HL-60 (cell line): ENCODE data around the gene FOXD1.

Experiments
- REST ChIP-seq: IDR thresholded peaks from 2 replicates; pipeline ENCODE4 v1.6.1; 2012; ENCODE audit warnings: low read depth; ENCODE audit not compliant: insufficient replicate concordance
- TF ChIP-seq, protein P1 (sequence below): IDR thresholded peaks from one replicate; pipeline ENCODE4 v1.5.1; 2011; ENCODE audit warnings: low read length, control low read depth, inconsistent platforms; ENCODE audit not compliant: insufficient read depth

- TF ChIP-seq, protein P1, sequence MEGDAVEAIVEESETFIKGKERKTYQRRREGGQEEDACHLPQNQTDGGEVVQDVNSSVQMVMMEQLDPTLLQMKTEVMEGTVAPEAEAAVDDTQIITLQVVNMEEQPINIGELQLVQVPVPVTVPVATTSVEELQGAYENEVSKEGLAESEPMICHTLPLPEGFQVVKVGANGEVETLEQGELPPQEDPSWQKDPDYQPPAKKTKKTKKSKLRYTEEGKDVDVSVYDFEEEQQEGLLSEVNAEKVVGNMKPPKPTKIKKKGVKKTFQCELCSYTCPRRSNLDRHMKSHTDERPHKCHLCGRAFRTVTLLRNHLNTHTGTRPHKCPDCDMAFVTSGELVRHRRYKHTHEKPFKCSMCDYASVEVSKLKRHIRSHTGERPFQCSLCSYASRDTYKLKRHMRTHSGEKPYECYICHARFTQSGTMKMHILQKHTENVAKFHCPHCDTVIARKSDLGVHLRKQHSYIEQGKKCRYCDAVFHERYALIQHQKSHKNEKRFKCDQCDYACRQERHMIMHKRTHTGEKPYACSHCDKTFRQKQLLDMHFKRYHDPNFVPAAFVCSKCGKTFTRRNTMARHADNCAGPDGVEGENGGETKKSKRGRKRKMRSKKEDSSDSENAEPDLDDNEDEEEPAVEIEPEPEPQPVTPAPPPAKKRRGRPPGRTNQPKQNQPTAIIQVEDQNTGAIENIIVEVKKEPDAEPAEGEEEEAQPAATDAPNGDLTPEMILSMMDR = no peak
- TF ChIP-seq REST = no peak
Measured at GRCh38 chr5:73436535-73437100, 12.0 kb downstream of the FOXD1 start.
